Heart left ventricle (tissue), 16 donors: ENCODE measurements around the gene BAIAP2L1. TPM values are rescaled to one million over a fixed set of nuclear protein-coding genes. Genes with fewer than 3 reads are reported as not detected.
A peak's percentile ranks its signal among the peaks of the same experiment; 100 is the strongest.

Experiments
- ATAC-seq, 4 donors: fragments of 200-7000 bp; cut with Tn5 transposase; one replicate each; pipeline ENCODE4 v1.9.1; 2020 to 2022; ENCODE audit warnings: moderate library complexity in 4 of 4, mild to moderate bottlenecking in 3 of 4, moderate number of reproducible peaks in 1 of 4
- DNase-seq, 5 donors: peaks; one replicate each; pipeline ENCODE4 v3.0.0-alpha.2; 2020
- H3K27ac ChIP-seq, 12 donors: fragments of 200-600 bp; sonication (generic) in 4 of 12; one replicate each; pipeline versions ENCODE4 v1.5.0 to v1.8.0; 2016 to 2022; ENCODE audit warnings: mild to moderate bottlenecking in 2 of 12
- H3K27me3 ChIP-seq, 9 donors: fragments of 200-600 bp; sonication (generic) in 2 of 9; one replicate each; pipeline versions ENCODE4 v1.5.1 to v1.8.0; 2016 to 2022; ENCODE audit warnings: mild to moderate bottlenecking in 3 of 9
- H3K36me3 ChIP-seq, 9 donors: fragments of 200-600 bp; sonication (generic) in 2 of 9; one replicate each; pipeline versions ENCODE4 v1.5.0 to v1.8.0; 2018 to 2022; ENCODE audit warnings: mild to moderate bottlenecking in 2 of 9
- H3K4me1 ChIP-seq, 12 donors: fragments of 200-600 bp; sonication (generic) in 4 of 12; one replicate each; pipeline versions ENCODE4 v1.5.0 to v1.8.0; 2016 to 2022; ENCODE audit warnings: mild to moderate bottlenecking in 3 of 12
- H3K4me3 ChIP-seq, 12 donors: fragments of 200-600 bp; sonication (generic) in 4 of 12; one replicate each; pipeline versions ENCODE4 v1.5.0 to v1.8.0; 2017 to 2022; ENCODE audit warnings: mild to moderate bottlenecking in 9 of 12, moderate library complexity in 4 of 12
- H3K9me3 ChIP-seq, 12 donors: fragments of 200-600 bp; sonication (generic) in 4 of 12; one replicate each; pipeline versions ENCODE4 v1.5.0 to v1.8.0; 2016 to 2022; ENCODE audit warnings: mild to moderate bottlenecking in 1 of 12
- CTCF ChIP-seq, 12 donors: fragments of 200-600 bp; sonication (generic) in 4 of 12; IDR thresholded peaks; one replicate each; pipeline versions ENCODE4 v1.5.0 to v1.8.0; 2018 to 2022; ENCODE audit warnings: antibody characterized with exemption in 12 of 12, mild to moderate bottlenecking in 5 of 12
- POLR2A ChIP-seq, 2 donors: fragments of 450-650 bp; IDR thresholded peaks; one replicate each; pipeline ENCODE4 v1.6.1; 2017; ENCODE audit warnings: antibody characterized with exemption in 2 of 2, mild to moderate bottlenecking in 2 of 2, moderate library complexity in 2 of 2
- whole genome bisulfite sequencing, 4 donors: extraction: QIAGEN DNeasy Blood & Tissue Kit in 2 of 4; methylation state at CpG; one replicate each; pipeline versions ENCODE4 v1.1.5 to v1.1.7; 2013 to 2018; 5-methylcytosine and 5-hydroxymethylcytosine counted together
- intact Hi-C, 10 donors: fragments of 100-400 bp; cut with DNase I; formaldehyde crosslinking; loops; one replicate each; pipeline versions ENCODE4 v1.11.1 to v1.14.2; 2022
- polyA plus RNA-seq, 2 donors: library from polyadenylated mRNA; stranded (reverse); fragments of 200-250 nt; gene quantifications; one replicate each; pipeline ENCODE4 v1.2.3, GENCODE V29; 2013
- total RNA-seq, 9 donors: library from RNA; depleted of rRNA in 2 of 9; stranded (reverse); fragments of >200 nt in 2 of 9; fragmentation: NEBNext Ultra II Directional in 3 of 9; extraction: Animal tissue kit (Norgen Biotek cat#: 25700) in 3 of 9; gene quantifications; one replicate each; pipeline versions ENCODE4 v1.1.0 to v1.2.4, GENCODE V29; 2016 to 2023
- donor health status: ischemic (EF 13 %, LVEDD 7.1; RV severe dilation, severe dysfunction).
- donor health status: healthy with polysubstance abuse.
- donor health status: DM: no; HTN: yes; CAD: no.
- donor health status: DM: no; HTN: no; CAD: no.
- donor health status: ischemic (EF 25% LVEDD 6.9; RV normal size, moderate dysfunction).
- donor health status: ischemic (EF 25% LVEDD 5.7; RV mildly dilated, moderate dysfunction).
- donor health status: healthy.
- donor health status: DM: yes; HTN: yes; CAD: no.
- donor health status: ischemic (EF 35%, LVEDD 5.7; RV mildly dilated, moderate dysfunction).
- donor health status: nonischemic (EF 11% LVEDD 7.7; RV severe dilation, severe dysfunction).
- donor health status: DM: yes; HTN: yes; CAD: no.
- donor health status: PGD.
- donor health status: ischemic (EF 29% LVEDD 5.4; RV normal size, mild dysfunction).
- donor health status: nonischemic (EF 23%, LVEDD 6.1; RV moderate dilation, normal function).

The BAIAP2L1 gene
- total and polyA plus RNA-seq, 11 donors, result 0.64 to 2.7 (median 2.1) TPM

- no peak for TF ChIP-seq POLR2A (IDR thresholded peaks at IDR 0.05)
- TF ChIP-seq CTCF (IDR thresholded peaks at IDR 0.05), result no peak
- Histone ChIP-seq H3K27ac (no peak overlapping the region), H3K9me3 (no peaks in the 10 kb centered on the region), H3K4me1 (peaks cover 0 to 24% (median 13%) of the 10 kb centered on the region in 12 donors), H3K4me3 (no peak overlapping the region), H3K36me3 (peaks cover 0 to 29% (median 14%) of the 10 kb centered on the region in 9 donors), H3K27me3 (no peaks in the 10 kb centered on the region)
- 95 to 96% (median 95%) methylated on average over 7 of the region's 7 CpGs for WGBS, 4 donors
- ATAC-seq (no peak), DNase-seq (no peak)
- intact Hi-C loops, result no loop called here
Measured at GRCh38 chr7:98256431-98256830, 144.5 kb downstream of the BAIAP2L1 start.

- H3K4me1 ChIP-seq, result peaks cover 0 to 38% (median 26%) of the 10 kb centered on the region in 12 donors
- 76 to 87% (median 84%) methylated on average over 11 of the region's 11 CpGs for WGBS, 4 donors
- H3K27ac ChIP-seq, result no peak overlapping the region
- TF ChIP-seq POLR2A (IDR thresholded peaks at IDR 0.05), result no peak
- H3K27me3 ChIP-seq, result no peaks in the 10 kb centered on the region
- H3K4me3 ChIP-seq, result no peak overlapping the region
- no peaks in the 10 kb centered on the region for H3K9me3 ChIP-seq
- DNase-seq, result no peak
- peaks cover 0 to 16% (median 8%) of the 10 kb centered on the region in 9 donors for H3K36me3 ChIP-seq
- intact Hi-C loops, result no loop called here
- ATAC-seq, result no peak
Measured at GRCh38 chr7:98254951-98255610, 145.8 kb downstream of the BAIAP2L1 start.

GRCh38 chr7:98254516-98254915 lies 146.4 kb downstream of the BAIAP2L1 start:
- WGBS, 4 donors, result 87 to 95% (median 91%) methylated on average over 4 of the region's 4 CpGs
- no peak overlapping the region for H3K27ac ChIP-seq
- H3K4me3 ChIP-seq, result no peak overlapping the region
- intact Hi-C loops, result no loop called here
- H3K4me1 ChIP-seq, result peaks cover 0 to 44% (median 29%) of the 10 kb centered on the region in 12 donors
- no peaks in the 10 kb centered on the region for H3K9me3 ChIP-seq
- no peaks in the 10 kb centered on the region for H3K27me3 ChIP-seq
- ATAC-seq (no peak), DNase-seq (no peak)
- TF ChIP-seq CTCF (IDR thresholded peaks at IDR 0.05), result no peak
- TF ChIP-seq POLR2A (IDR thresholded peaks at IDR 0.05), result no peak
- H3K36me3 ChIP-seq, result peaks cover 0 to 16% (median 8%) of the 10 kb centered on the region in 9 donors

GRCh38 chr7:98252425-98253054 lies 148.3 kb downstream of the BAIAP2L1 start:
- intact Hi-C loops, result no loop called here

More at GRCh38 chr7:98252425-98253054, 148.3 kb downstream of the BAIAP2L1 start:
- Histone ChIP-seq H3K27ac (peak overlapping the region; percentile 39 to 91 (median 88)), H3K4me3 (peak overlapping the region; percentile 71 to 99 (median 90)), H3K4me1 (peaks cover 0 to 61% (median 35%) of the 10 kb centered on the region in 12 donors), H3K9me3 (no peaks in the 10 kb centered on the region), H3K36me3 (peaks cover 0 to 19% (median 7%) of the 10 kb centered on the region in 9 donors), H3K27me3 (no peaks in the 10 kb centered on the region)
- TF ChIP-seq POLR2A (IDR thresholded peaks at IDR 0.05), result no peak
- no peak for TF ChIP-seq CTCF (IDR thresholded peaks at IDR 0.05)
- ATAC-seq (peak in 1 of 4 donors; percentile 37), DNase-seq (no peak)
- WGBS, 4 donors, result 20 to 39% (median 27%) methylated on average over 18 to 32 of the region's 32 CpGs
